HEK293 (cell line): ENCODE data around the gene CACNA2D3.

ENCODE experiments used
- CTCF ChIA-PET: fragments of 350-600 bp; formaldehyde crosslinking; extraction: SDS; loops from one replicate; lab custom pipeline; 2021; ENCODE audit warnings: antibody characterized with exemption; lab: Yijun Ruan, JAX
- POLR2A ChIA-PET: fragments of 300-600 bp; formaldehyde crosslinking; extraction: SDS; loops from one replicate; lab custom pipeline; 2020; ENCODE audit warnings: antibody characterized with exemption, inconsistent platforms; lab: Yijun Ruan, JAX
- H3K27ac ChIP-seq: fragments of 200-500 bp; sonication (Bioruptor generic); 2 replicates; pipeline ENCODE4 v1.5.1; 2014; ENCODE audit warnings: low read depth, low read length, control low read depth, inconsistent platforms; ENCODE audit errors: extremely low read depth
- H3K36me3 ChIP-seq, 2 experiments: fragments of 200-500 bp in 1 of 2; sonication (Bioruptor generic) in 1 of 2; 1 replicate in 1 of 2; 2 replicates in 1 of 2; pipeline ENCODE4 v1.5.1; 2014 to 2017; ENCODE audit warnings: inconsistent platforms in 2 of 2, low read length in 2 of 2; ENCODE audit not compliant: control insufficient read depth in 2 of 2, insufficient read depth in 1 of 2
- H3K4me1 ChIP-seq: fragments of 200-500 bp; sonication (Bioruptor generic); 2 replicates; pipeline ENCODE4 v1.5.1; 2014; ENCODE audit warnings: mild to moderate bottlenecking, low read length, inconsistent platforms; ENCODE audit not compliant: control insufficient read depth, insufficient read depth
- H3K4me3 ChIP-seq: 2 replicates; pipeline ENCODE4 v1.5.1; 2011; ENCODE audit warnings: low read depth, mild to moderate bottlenecking, control low read depth, low read length, moderate library complexity
- H3K9me3 ChIP-seq: fragments of 200-500 bp; sonication (Bioruptor generic); 2 replicates; pipeline ENCODE4 v1.5.1; 2014; ENCODE audit warnings: low read depth, low read length, inconsistent platforms; ENCODE audit not compliant: control insufficient read depth, insufficient read depth
- KLF16 ChIP-seq: fragments of 450-650 bp; formaldehyde crosslinking; IDR thresholded peaks from 2 replicates; pipeline ENCODE4 v1.5.1; 2017; ENCODE audit warnings: missing biosample characterization, missing genetic modification characterization
- MZF1 ChIP-seq: fragments of 450-650 bp; formaldehyde crosslinking; IDR thresholded peaks from 2 replicates; pipeline ENCODE4 v1.5.1; 2017; ENCODE audit warnings: missing biosample characterization, missing genetic modification characterization, borderline replicate concordance
- OSR2 ChIP-seq: fragments of 450-650 bp; formaldehyde crosslinking; IDR thresholded peaks from 2 replicates; pipeline ENCODE4 v1.5.1; 2016; ENCODE audit warnings: missing biosample characterization, missing genetic modification characterization
- PRDM10 ChIP-seq: fragments of 450-650 bp; formaldehyde crosslinking; IDR thresholded peaks from 2 replicates; pipeline ENCODE4 v1.5.1; 2016; ENCODE audit warnings: missing biosample characterization, missing genetic modification characterization
- YY1 ChIP-seq: fragments of 450-650 bp; formaldehyde crosslinking; IDR thresholded peaks from 2 replicates; pipeline ENCODE4 v1.5.1; 2018; ENCODE audit warnings: missing biosample characterization, missing genetic modification characterization
- ZFHX2 ChIP-seq: fragments of 450-650 bp; formaldehyde crosslinking; conservative IDR thresholded peaks from 2 replicates; pipeline ENCODE4 v1.5.1; 2016; ENCODE audit warnings: missing biosample characterization, missing genetic modification characterization
- ZNF311 ChIP-seq: fragments of 450-650 bp; formaldehyde crosslinking; IDR thresholded peaks from 2 replicates; pipeline ENCODE4 v1.5.1; 2017; ENCODE audit warnings: missing biosample characterization, missing genetic modification characterization, borderline replicate concordance
- ZNF423 ChIP-seq: fragments of 450-650 bp; formaldehyde crosslinking; IDR thresholded peaks from 2 replicates; pipeline ENCODE4 v1.5.1; 2016; ENCODE audit warnings: missing biosample characterization, missing genetic modification characterization
- ZNF433 ChIP-seq: fragments of 450-650 bp; formaldehyde crosslinking; IDR thresholded peaks from 2 replicates; pipeline ENCODE4 v1.5.1; 2016; ENCODE audit warnings: missing biosample characterization, missing genetic modification characterization, low read depth
- ZNF544 ChIP-seq: fragments of 450-650 bp; formaldehyde crosslinking; IDR thresholded peaks from 2 replicates; pipeline ENCODE4 v1.5.0; 2017; ENCODE audit warnings: missing biosample characterization, missing genetic modification characterization
- ZNF792 ChIP-seq: fragments of 450-650 bp; formaldehyde crosslinking; IDR thresholded peaks from 2 replicates; pipeline ENCODE4 v1.5.1; 2016; ENCODE audit warnings: missing biosample characterization, missing genetic modification characterization
- ZNF830 ChIP-seq: fragments of 450-650 bp; IDR thresholded peaks from 2 replicates; pipeline ENCODE4 v1.5.0; 2018; ENCODE audit warnings: missing biosample characterization, missing genetic modification characterization, low read depth, mild to moderate bottlenecking, moderate library complexity
- ZSCAN30 ChIP-seq: fragments of 450-650 bp; IDR thresholded peaks from 2 replicates; pipeline ENCODE4 v1.5.1; 2018; ENCODE audit warnings: missing biosample characterization, mild to moderate bottlenecking, missing genetic modification characterization, moderate library complexity

Gene CACNA2D3

GRCh38 chr3:54243056-54243931, 120.9 kb downstream of the CACNA2D3 start:
- Histone ChIP-seq H3K9me3 (no peaks in the 10 kb centered on the region), H3K4me1 (no peaks in the 10 kb centered on the region), H3K27ac (no peak overlapping the region), H3K4me3 (no peak overlapping the region), H3K36me3 (no peaks in the 10 kb centered on the region)
- TF ChIP-seq ZNF311 (tag by site-specific recombination) (no peak), MZF1 (tag by site-specific recombination) (no peak), ZSCAN30 (tag by site-specific recombination) (peak; percentile 67; the same call in 1 of the 2 replicates), ZNF544 (tag by site-specific recombination) (no peak), PRDM10 (tag by site-specific recombination) (0 out of 2 replicates have a peak, but pooled peaks have one; percentile 10), KLF16 (tag by site-specific recombination) (no peak), ZNF792 (tag by site-specific recombination) (no peak)
- POLR2A ChIA-PET: no interaction called here
- CTCF ChIA-PET: interaction anchor here (0.5 kb wide), 1 partner anchor 269 kb away, joined by 3 read pairs; no protein-coding TSS in a partner anchor

GRCh38 chr3:54243960-54244682, 121.8 kb downstream of the CACNA2D3 start:
- H3K4me3 ChIP-seq: no peak overlapping the region
- POLR2A ChIA-PET: no interaction called here
- TF ChIP-seq ZNF544 (tag by site-specific recombination) (no peak), ZNF433 (no peak), ZSCAN30 (tag by site-specific recombination) (no peak), ZNF830 (tag by site-specific recombination) (no peak), ZFHX2 (no peak), OSR2 (tag by site-specific recombination) (no peak), ZNF423 (tag by site-specific recombination) (no peak), PRDM10 (tag by site-specific recombination) (no peak), YY1 (tag by site-specific recombination) (no peak)
- TF ChIP-seq, all 188 proteins: peak for 0
- Histone ChIP-seq H3K27ac (no peak overlapping the region), H3K9me3 (no peaks in the 10 kb centered on the region), H3K4me1 (no peaks in the 10 kb centered on the region), H3K36me3 (no peaks in the 10 kb centered on the region)
- CTCF ChIA-PET: interaction anchor here (0.6 kb wide), 1 partner anchor 1045 kb away, joined by 3 read pairs; no protein-coding TSS in a partner anchor
